ENCODE results near the gene RRP9. TPM values are rescaled to one million over a fixed set of nuclear protein-coding genes. Genes with fewer than 3 reads are reported as not detected.

The RRP9 gene
- total RNA-seq, 2 experiments from 2014 or later = 82.4 to 83.9 TPM

GRCh38 chr3:51974963-51975851, 33.5 kb upstream of the RRP9 start, which contains the start of gene ABHD14A:
TSS of gene ABHD14A (plus strand) at chr3:51975064. CDS start at chr3:51975136, 72 bp downstream.
- ChIA-PET POLR2A (interaction anchor here (1.0 kb wide), 1 partner anchor 8 kb away, joined by 6 read pairs; the partner anchor contains the start of gene ACY1), CTCF (interaction anchor here (0.7 to 4.5 kb wide), 6 partner anchors 8 to 81 kb away, joined by 3 to 42 read pairs (median 20); partner anchors contain the start of genes ACY1, DUSP7, GPR62 and PARP3)

- CTCF ChIA-PET = interaction anchor here (0.8 to 4.5 kb wide), 11 partner anchors 9 to 255 kb away, joined by 3 to 42 read pairs (median 8); partner anchors contain the start of genes ACY1, GPR62, PARP3 and RPL29
- POLR2A ChIA-PET = interaction anchor here (0.9 to 1.7 kb wide), 6 partner anchors 8 to 32 kb away, joined by 3 to 10 read pairs (median 6); partner anchors contain the start of genes ACY1, PARP3 and RPL29
Observed at GRCh38 chr3:51974277-51974962, 32.7 kb upstream of the RRP9 start.

GRCh38 chr3:51971350-51971749, 29.6 kb upstream of the RRP9 start:
- CTCF ChIA-PET = interaction anchor here (4.5 kb wide), 1 partner anchor 29 kb away, joined by 42 read pairs; the partner anchor contains the start of genes PARP3 and RRP9
- POLR2A ChIA-PET = no interaction called here

GRCh38 chr3:51970606-51971300, 29.0 kb upstream of the RRP9 start:
- ChIA-PET CTCF (no interaction called here), POLR2A (no interaction called here)

- ChIA-PET CTCF (interaction anchor here (0.7 to 1.4 kb wide), 2 partner anchors 12 to 28 kb away, joined by 3 to 5 read pairs; partner anchors contain the start of gene RRP9), POLR2A (no interaction called here)
Observed at GRCh38 chr3:51969841-51970240, 28.1 kb upstream of the RRP9 start.

GRCh38 chr3:51968883-51969678, 27.4 kb upstream of the RRP9 start:
- ChIA-PET POLR2A (no interaction called here), CTCF (interaction anchor here (0.7 to 1.4 kb wide), 3 partner anchors 11 to 27 kb away, joined by 3 to 5 read pairs (median 3); partner anchors contain the start of gene RRP9)

- ChIA-PET POLR2A (interaction anchor here (0.9 to 1.4 kb wide), 2 partner anchors 14 to 27 kb away, joined by 3 to 4 read pairs; partner anchors contain the start of genes PARP3 and RRP9), CTCF (interaction anchor here (0.6 to 4.4 kb wide), 3 partner anchors 14 to 1459 kb away, joined by 3 to 15 read pairs (median 5); partner anchors contain the start of genes PARP3 and RRP9)
Observed at GRCh38 chr3:51968170-51968775, 26.6 kb upstream of the RRP9 start.

- ChIA-PET POLR2A (interaction anchor here (0.9 to 1.4 kb wide), 2 partner anchors 14 to 26 kb away, joined by 3 to 4 read pairs; partner anchors contain the start of genes PARP3 and RRP9), CTCF (interaction anchor here (0.6 to 4.4 kb wide), 3 partner anchors 26 to 1459 kb away, joined by 3 to 15 read pairs (median 5); partner anchors contain the start of genes PARP3, POC1A and RRP9)
Observed at GRCh38 chr3:51967384-51968169, 25.9 kb upstream of the RRP9 start, which contains the start of gene PCBP4. TSS of gene PCBP4 (minus strand) at chr3:51967454. CDS start at chr3:51961240, 6,214 bp downstream.

- ChIA-PET CTCF (interaction anchor here (1.4 to 4.4 kb wide), 2 partner anchors 25 to 188 kb away, joined by 3 to 15 read pairs; partner anchors contain the start of genes PARP3, POC1A and RRP9), POLR2A (no interaction called here)
Observed at GRCh38 chr3:51966922-51967383, 25.2 kb upstream of the RRP9 start.

- CTCF ChIA-PET = interaction anchor here (1.4 to 4.4 kb wide), 2 partner anchors 24 to 188 kb away, joined by 3 to 15 read pairs; partner anchors contain the start of genes PARP3, POC1A and RRP9
Observed at GRCh38 chr3:51966486-51966885, 24.8 kb upstream of the RRP9 start.

GRCh38 chr3:51966016-51966415, 24.3 kb upstream of the RRP9 start:
- POLR2A ChIA-PET = interaction anchor here (1.1 kb wide), 1 partner anchor 30 kb away, joined by 3 read pairs; no protein-coding TSS in a partner anchor

More at GRCh38 chr3:51966486-51966885, 24.8 kb upstream of the RRP9 start:
- POLR2A ChIA-PET = no interaction called here

GRCh38 chr3:51964521-51964920, 22.8 kb upstream of the RRP9 start:
- POLR2A ChIA-PET = no interaction called here
- CTCF ChIA-PET = interaction anchor here (0.6 to 4.4 kb wide), 5 partner anchors 9 to 31 kb away, joined by 3 to 17 read pairs (median 6); partner anchors contain the start of genes ABHD14A, ABHD14B, GPR62 and PARP3

More at GRCh38 chr3:51966016-51966415, 24.3 kb upstream of the RRP9 start:
- CTCF ChIA-PET = interaction anchor here (1.3 to 4.4 kb wide), 3 partner anchors 8 to 24 kb away, joined by 3 to 17 read pairs (median 15); partner anchors contain the start of genes ABHD14A, ABHD14B, PARP3 and RRP9

GRCh38 chr3:51963951-51964451, 22.3 kb upstream of the RRP9 start:
- POLR2A ChIA-PET = no interaction called here

GRCh38 chr3:51962854-51963530, 21.3 kb upstream of the RRP9 start:
- ChIA-PET CTCF (interaction anchor here (0.7 to 3.7 kb wide), 5 partner anchors 9 to 32 kb away, joined by 3 to 17 read pairs (median 3); partner anchors contain the start of genes ABHD14A, ABHD14B, GPR62 and RPL29), POLR2A (no interaction called here)

More at GRCh38 chr3:51963951-51964451, 22.3 kb upstream of the RRP9 start:
- CTCF ChIA-PET = interaction anchor here (1.4 to 4.4 kb wide), 4 partner anchors 10 to 31 kb away, joined by 3 to 17 read pairs (median 10); partner anchors contain the start of genes ABHD14A, ABHD14B, GPR62 and PARP3

Measured in activated CD8-positive, alpha-beta memory T cell treated with anti-CD3 and anti-CD28 coated beads for 36 hours (primary cell).